ENCODE measurements around the gene WNT9B. TPM values are rescaled to one million over a fixed set of nuclear protein-coding genes. Genes with fewer than 3 reads are reported as not detected.

Gene WNT9B
- total and polyA plus RNA-seq, 2 experiments from 2014 or later = 0.17 TPM; not detected in 1

DNA sequence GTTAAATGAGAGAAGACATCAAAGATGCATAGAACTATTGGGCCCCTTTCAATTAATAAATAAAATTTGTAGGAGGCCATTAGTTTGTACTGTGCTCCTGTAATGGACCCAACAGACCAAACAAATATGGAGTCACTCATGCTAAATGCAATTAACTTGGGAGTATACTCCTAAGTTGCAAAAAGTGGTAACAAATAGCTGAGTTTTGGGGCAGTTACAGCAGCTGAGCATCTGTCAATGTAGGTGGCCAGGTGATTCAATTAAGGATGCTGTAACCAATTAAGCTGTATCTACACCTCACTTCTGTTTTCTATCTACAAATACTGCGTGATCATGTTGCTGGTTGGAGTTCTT is 34.9 kb downstream of the WNT9B start:
- Mint-ChIP-seq H3K27me3 (ENCODE audit: insufficient read depth, low read depth, poor library complexity) (peaks cover 16% of the 10 kb centered on the region), H3K9me3 (no peaks in the 10 kb centered on the region), H3K4me1 (peaks cover 3% of the 10 kb centered on the region; the same call in 1 of the 3 replicates), H3K27ac (no peak overlapping the region), H3K36me3 (ENCODE audit: low read depth) (no peaks in the 10 kb centered on the region), H3K4me3 (no peak overlapping the region)
- no peaks in the 10 kb centered on the region for H3F3A ChIP-seq (replicated peaks; ENCODE audit: low read depth)
- H2AFZ ChIP-seq = no peak overlapping the region
- DNase-seq (ENCODE audit: low spot score) (no peak), ATAC-seq (no peak)
- no peaks in the 10 kb centered on the region for H3K36me3 ChIP-seq (ENCODE audit: insufficient read depth)
- no peaks in the 10 kb centered on the region for H3K79me2 ChIP-seq (replicated peaks; ENCODE audit: insufficient read depth)
- TF ChIP-seq JUNB (IDR thresholded peaks at IDR 0.05; ENCODE audit: unreplicated experiment) (no peak), CREB1 (CRISPR knock-in tag; IDR thresholded peaks at IDR 0.05; ENCODE audit: low read depth) (no peak), EZH2 (IDR thresholded peaks at IDR 0.05; ENCODE audit: low read depth, unreplicated experiment) (no peak), ZNF114 (CRISPR knock-in tag; IDR thresholded peaks at IDR 0.05) (no peak), POLR2AphosphoS5 (IDR thresholded peaks at IDR 0.05; ENCODE audit: low read depth) (no peak), EZH2phosphoT487 (IDR thresholded peaks at IDR 0.05; ENCODE audit: unreplicated experiment) (no peak), NANOG (IDR thresholded peaks at IDR 0.05; ENCODE audit: borderline replicate concordance) (no peak), ZNF331 (CRISPR knock-in tag; IDR thresholded peaks at IDR 0.05; ENCODE audit: low read depth) (no peak)
- TF ChIP-seq, protein P1, sequence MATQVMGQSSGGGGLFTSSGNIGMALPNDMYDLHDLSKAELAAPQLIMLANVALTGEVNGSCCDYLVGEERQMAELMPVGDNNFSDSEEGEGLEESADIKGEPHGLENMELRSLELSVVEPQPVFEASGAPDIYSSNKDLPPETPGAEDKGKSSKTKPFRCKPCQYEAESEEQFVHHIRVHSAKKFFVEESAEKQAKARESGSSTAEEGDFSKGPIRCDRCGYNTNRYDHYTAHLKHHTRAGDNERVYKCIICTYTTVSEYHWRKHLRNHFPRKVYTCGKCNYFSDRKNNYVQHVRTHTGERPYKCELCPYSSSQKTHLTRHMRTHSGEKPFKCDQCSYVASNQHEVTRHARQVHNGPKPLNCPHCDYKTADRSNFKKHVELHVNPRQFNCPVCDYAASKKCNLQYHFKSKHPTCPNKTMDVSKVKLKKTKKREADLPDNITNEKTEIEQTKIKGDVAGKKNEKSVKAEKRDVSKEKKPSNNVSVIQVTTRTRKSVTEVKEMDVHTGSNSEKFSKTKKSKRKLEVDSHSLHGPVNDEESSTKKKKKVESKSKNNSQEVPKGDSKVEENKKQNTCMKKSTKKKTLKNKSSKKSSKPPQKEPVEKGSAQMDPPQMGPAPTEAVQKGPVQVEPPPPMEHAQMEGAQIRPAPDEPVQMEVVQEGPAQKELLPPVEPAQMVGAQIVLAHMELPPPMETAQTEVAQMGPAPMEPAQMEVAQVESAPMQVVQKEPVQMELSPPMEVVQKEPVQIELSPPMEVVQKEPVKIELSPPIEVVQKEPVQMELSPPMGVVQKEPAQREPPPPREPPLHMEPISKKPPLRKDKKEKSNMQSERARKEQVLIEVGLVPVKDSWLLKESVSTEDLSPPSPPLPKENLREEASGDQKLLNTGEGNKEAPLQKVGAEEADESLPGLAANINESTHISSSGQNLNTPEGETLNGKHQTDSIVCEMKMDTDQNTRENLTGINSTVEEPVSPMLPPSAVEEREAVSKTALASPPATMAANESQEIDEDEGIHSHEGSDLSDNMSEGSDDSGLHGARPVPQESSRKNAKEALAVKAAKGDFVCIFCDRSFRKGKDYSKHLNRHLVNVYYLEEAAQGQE (IDR thresholded peaks at IDR 0.05; ENCODE audit: unreplicated experiment) = no peak
- TF ChIP-seq, protein P2, sequence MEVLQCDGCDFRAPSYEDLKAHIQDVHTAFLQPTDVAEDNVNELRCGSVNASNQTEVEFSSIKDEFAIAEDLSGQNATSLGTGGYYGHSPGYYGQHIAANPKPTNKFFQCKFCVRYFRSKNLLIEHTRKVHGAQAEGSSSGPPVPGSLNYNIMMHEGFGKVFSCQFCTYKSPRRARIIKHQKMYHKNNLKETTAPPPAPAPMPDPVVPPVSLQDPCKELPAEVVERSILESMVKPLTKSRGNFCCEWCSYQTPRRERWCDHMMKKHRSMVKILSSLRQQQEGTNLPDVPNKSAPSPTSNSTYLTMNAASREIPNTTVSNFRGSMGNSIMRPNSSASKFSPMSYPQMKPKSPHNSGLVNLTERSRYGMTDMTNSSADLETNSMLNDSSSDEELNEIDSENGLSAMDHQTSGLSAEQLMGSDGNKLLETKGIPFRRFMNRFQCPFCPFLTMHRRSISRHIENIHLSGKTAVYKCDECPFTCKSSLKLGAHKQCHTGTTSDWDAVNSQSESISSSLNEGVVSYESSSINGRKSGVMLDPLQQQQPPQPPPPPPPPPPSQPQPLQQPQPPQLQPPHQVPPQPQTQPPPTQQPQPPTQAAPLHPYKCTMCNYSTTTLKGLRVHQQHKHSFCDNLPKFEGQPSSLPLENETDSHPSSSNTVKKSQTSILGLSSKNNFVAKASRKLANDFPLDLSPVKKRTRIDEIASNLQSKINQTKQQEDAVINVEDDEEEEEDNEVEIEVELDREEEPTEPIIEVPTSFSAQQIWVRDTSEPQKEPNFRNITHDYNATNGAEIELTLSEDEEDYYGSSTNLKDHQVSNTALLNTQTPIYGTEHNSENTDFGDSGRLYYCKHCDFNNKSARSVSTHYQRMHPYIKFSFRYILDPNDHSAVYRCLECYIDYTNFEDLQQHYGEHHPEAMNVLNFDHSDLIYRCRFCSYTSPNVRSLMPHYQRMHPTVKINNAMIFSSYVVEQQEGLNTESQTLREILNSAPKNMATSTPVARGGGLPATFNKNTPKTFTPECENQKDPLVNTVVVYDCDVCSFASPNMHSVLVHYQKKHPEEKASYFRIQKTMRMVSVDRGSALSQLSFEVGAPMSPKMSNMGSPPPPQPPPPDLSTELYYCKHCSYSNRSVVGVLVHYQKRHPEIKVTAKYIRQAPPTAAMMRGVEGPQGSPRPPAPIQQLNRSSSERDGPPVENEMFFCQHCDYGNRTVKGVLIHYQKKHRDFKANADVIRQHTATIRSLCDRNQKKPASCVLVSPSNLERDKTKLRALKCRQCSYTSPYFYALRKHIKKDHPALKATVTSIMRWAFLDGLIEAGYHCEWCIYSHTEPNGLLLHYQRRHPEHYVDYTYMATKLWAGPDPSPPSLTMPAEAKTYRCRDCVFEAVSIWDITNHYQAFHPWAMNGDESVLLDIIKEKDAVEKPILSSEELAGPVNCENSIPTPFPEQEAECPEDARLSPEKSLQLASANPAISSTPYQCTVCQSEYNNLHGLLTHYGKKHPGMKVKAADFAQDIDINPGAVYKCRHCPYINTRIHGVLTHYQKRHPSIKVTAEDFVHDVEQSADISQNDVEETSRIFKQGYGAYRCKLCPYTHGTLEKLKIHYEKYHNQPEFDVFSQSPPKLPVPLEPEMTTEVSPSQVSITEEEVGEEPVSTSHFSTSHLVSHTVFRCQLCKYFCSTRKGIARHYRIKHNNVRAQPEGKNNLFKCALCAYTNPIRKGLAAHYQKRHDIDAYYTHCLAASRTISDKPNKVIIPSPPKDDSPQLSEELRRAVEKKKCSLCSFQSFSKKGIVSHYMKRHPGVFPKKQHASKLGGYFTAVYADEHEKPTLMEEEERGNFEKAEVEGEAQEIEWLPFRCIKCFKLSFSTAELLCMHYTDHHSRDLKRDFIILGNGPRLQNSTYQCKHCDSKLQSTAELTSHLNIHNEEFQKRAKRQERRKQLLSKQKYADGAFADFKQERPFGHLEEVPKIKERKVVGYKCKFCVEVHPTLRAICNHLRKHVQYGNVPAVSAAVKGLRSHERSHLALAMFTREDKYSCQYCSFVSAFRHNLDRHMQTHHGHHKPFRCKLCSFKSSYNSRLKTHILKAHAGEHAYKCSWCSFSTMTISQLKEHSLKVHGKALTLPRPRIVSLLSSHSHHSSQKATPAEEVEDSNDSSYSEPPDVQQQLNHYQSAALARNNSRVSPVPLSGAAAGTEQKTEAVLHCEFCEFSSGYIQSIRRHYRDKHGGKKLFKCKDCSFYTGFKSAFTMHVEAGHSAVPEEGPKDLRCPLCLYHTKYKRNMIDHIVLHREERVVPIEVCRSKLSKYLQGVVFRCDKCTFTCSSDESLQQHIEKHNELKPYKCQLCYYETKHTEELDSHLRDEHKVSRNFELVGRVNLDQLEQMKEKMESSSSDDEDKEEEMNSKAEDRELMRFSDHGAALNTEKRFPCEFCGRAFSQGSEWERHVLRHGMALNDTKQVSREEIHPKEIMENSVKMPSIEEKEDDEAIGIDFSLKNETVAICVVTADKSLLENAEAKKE (CRISPR knock-in tag; IDR thresholded peaks at IDR 0.05) = no peak
- TF ChIP-seq, protein P3, sequence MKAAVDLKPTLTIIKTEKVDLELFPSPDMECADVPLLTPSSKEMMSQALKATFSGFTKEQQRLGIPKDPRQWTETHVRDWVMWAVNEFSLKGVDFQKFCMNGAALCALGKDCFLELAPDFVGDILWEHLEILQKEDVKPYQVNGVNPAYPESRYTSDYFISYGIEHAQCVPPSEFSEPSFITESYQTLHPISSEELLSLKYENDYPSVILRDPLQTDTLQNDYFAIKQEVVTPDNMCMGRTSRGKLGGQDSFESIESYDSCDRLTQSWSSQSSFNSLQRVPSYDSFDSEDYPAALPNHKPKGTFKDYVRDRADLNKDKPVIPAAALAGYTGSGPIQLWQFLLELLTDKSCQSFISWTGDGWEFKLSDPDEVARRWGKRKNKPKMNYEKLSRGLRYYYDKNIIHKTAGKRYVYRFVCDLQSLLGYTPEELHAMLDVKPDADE (IDR thresholded peaks at IDR 0.05) = no peak
- H4K20me1 ChIP-seq (replicated peaks; ENCODE audit: insufficient read depth) = no peaks in the 10 kb centered on the region; the same call in 1 of the 2 replicates
- H3K27ac ChIP-seq (ENCODE audit: low read depth) = no peak overlapping the region
- no peak overlapping the region for H3K4me2 ChIP-seq
- H3K4me3 ChIP-seq = no peak overlapping the region
- H3K9me2 ChIP-seq (ENCODE audit: insufficient read depth) = no peaks in the 10 kb centered on the region
- H3K27me3 ChIP-seq (ENCODE audit: insufficient read depth) = no peaks in the 10 kb centered on the region
- no peaks in the 10 kb centered on the region for H3K4me1 ChIP-seq (ENCODE audit: insufficient read depth)

Data from GM23338 (cell line).